ENCODE data around the gene KRT78.
A peak's percentile ranks its signal among the peaks of the same experiment; 100 is the strongest.
"Not testable (repeated sequence)": the region's sequence is repeated elsewhere in the genome, so short reads cannot be mapped to it uniquely, and the experiment has no call there.

The KRT78 gene

DNA sequence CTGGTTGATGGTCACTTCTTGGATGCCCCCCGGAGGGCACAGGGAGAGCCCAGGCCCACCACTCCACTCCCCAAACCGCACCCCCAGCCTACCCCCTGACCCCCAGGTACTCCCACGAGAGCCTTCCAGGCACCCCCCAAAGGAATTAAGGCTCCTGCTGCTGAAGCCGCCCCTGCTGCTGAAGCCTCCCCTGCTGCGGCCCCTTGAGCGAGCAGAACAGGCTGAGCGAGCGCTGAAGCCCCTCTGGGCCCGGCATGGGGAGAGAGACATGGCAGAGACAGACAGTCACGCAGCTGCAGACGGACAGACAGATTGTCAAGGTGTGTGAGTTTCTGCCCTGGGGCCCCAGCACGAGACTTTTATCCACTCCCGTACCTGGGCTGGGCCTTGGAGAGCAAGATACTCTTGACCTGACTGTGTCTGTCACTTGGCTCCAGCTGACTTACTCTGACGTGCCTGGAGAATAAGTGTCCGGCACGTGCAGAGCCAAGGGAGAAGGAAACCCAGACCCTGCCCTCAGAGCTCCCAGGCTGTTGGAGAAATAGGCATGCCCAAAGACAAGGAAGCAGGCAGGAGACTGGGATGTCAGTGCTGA, at the start of gene KRT78:
Gene KRT78, minus strand, starts transcription at position 334 of the 595 bp plus-strand sequence. Its CDS starts 64 bp downstream, at position 270.
- DNase-seq (ENCODE audit: low read depth in 2 of 2) = no peak

GRCh38 chr12:52896190-52897100, 47.7 kb upstream of the KRT78 start:
- no peak for DNase-seq (ENCODE audit: low read depth in 2 of 2)

DNA sequence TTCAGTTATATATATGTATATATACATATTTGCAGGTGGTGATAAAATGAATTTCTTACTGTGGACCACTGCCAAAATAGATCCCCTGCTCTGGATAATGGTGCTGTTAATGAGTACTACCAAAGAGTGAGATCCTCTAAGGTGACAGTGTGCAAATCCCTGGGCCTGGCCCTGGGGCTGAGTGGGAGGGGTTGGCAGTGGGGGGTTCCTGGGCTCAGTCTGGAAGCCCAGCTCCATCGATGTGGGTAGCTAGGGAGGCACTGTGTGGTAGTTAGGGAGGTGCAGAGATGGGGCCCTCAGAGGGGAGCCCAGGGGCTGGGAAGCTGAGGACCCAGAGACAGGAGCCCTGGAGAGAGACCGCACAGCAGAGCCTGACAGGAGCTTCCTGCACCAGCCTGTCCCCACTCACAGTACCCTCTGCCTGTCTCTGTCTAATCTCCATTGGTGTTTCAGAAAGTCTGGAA, 47.0 kb upstream of the KRT78 start:
- no peak for DNase-seq (ENCODE audit: low read depth in 2 of 2)

DNA sequence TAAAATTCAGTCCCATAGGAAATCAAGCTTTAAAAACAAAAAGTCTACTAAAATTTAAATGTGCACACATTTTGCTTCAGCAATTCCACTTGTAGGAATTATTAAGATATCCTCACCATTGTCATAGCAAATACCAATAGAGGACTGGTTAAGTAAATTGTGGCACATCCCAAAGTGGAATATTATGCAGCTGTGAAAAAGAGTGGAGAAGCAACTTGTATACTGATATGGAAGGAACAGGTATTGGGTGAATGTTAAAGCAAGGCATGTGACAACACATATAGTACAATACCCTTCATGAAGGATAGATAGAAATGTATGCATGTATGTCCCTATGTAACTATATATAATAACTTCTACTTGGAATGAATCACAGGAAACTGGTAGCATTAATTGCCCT, 44.2 kb upstream of the KRT78 start:
- DNase-seq (ENCODE audit: low read depth in 2 of 2) = no peak

- no peak for DNase-seq (ENCODE audit: low read depth in 2 of 2)
These were observed 43.5 kb upstream of the KRT78 start for GRCh38 chr12:52892207-52892852.

GRCh38 chr12:52891044-52891443, 42.2 kb upstream of the KRT78 start:
- no peak for DNase-seq (ENCODE audit: low read depth in 2 of 2)

DNA sequence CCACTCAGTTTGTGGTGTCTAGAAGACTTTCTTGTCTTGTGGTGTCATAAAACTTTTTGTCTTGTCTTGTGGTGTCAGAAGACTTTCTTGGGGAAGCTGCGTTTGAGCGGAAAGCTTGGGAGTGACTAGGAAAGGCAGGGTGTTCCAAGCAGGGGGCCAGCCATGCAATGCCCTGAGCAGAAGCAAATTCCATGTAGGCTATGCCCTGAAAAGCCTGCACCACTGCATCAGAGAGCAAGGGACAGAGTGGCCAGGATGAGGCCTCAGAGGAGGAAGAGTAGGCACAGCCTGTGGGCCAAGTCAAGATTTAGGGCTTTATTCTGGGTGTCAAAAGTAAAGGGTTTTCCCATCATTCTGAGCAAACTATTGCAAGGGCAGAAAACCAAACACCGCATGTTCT, 41.6 kb upstream of the KRT78 start:
- no peak for DNase-seq (ENCODE audit: low read depth in 2 of 2)

GRCh38 chr12:52884526-52885293, 35.9 kb upstream of the KRT78 start:
- peak; percentile 40 to 60 for DNase-seq (ENCODE audit: low read depth in 2 of 2)

DNA sequence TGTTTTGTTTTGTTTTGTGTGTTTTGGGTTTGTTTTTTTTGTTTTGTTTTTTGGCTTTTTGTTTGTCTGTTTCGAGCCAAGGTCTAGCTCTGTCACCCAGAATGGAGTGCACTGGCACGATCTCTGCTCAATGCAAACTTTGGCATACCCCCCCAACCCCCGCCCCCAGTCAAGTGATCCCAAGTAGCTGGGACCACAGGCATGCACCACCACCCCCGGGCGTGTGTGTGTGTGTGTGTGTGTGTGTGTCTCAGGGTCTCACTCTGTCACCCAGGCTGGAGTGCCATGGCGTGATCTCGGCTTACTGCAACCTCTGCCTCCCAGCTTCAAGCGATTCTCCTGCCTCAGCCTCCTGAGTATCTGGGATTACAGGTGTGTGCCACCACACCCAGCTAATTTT, 31.7 kb upstream of the KRT78 start:
- not testable (repeated sequence) for DNase-seq (ENCODE audit: low read depth in 2 of 2)

GRCh38 chr12:52879394-52880351, 30.9 kb upstream of the KRT78 start:
- peak; percentile 26 to 30 for DNase-seq (ENCODE audit: low read depth in 2 of 2)

DNA sequence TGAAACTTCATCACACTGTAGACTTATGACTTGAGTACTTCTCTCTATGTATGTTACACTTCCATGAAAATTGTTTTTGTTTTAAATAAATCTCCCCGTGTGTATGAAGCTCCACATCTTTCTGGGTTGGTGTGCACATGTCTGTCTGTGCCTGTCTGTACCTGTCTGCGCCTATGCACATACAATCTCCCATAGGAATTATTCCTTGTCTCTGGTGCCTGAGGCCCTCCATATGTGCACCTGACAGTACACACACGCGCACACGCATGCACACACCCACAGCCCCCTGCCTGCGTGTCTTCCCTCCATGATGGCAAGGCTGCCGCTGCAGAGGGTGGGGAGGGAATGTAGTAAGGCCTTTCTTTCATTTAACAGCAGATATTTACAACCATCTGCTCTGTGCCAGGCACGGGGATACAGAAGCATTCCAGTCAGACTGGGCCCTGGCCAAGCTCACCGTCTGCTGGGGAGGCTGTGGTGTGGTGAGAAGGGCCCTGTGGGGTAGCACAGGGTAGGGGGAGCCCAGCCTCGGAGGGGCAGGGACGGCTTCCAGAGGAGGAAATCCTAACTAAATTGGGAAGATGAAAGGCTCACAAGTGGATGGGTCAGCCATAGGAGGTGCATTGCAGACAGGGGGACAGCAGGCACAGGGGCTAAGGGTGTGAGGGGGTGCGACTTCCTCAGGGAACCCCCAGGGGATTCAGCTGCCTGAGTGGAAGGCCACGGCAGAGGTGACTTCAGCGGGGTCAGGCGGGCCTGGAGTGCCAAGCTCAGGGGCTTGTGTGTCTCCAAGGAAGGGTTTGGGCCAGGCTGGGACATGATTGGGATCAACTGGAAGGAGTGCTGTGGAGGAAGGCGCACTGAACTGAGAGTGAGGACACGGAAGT, 30.0 kb upstream of the KRT78 start:
- no peak for DNase-seq (ENCODE audit: low read depth in 2 of 2)

DNA sequence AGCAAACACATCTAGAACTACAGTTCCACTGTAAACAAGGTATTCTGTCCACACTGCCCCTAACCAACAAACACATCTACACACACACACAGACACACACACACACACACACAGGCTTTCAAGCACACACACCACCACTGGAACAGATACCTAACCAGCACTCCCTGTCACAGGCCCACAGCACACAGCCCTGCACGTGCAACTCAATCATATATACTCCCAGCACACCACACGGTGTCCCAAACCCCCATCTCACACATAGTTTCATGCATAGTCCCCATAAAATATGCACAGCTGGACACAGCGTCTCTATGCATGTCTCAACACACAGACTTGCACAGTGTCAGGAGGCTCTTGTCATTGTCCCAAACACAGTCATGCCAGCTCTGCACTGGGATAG, 28.4 kb upstream of the KRT78 start:
- DNase-seq (ENCODE audit: low read depth in 2 of 2) = no peak

DNA sequence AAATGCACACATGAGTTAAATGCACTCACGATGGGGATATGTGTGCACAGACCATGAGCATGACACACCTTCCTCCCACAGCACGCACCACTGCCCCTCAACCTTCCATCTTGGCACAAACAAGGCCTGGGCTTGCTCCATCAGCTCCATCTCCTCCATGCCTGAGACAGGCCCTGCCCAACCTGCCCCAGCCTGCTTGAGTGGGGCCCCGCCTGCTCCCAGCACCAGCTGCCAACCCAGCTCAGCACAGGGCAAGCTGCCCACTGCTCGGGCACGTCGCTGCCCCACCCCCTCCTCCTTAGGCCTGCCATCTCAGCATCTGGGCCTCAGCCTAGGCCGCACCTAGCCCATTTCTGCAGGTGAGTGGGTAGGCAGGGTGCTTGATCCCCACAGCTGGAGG, 27.6 kb upstream of the KRT78 start:
- DNase-seq (ENCODE audit: low read depth in 2 of 2) = no peak

DNA sequence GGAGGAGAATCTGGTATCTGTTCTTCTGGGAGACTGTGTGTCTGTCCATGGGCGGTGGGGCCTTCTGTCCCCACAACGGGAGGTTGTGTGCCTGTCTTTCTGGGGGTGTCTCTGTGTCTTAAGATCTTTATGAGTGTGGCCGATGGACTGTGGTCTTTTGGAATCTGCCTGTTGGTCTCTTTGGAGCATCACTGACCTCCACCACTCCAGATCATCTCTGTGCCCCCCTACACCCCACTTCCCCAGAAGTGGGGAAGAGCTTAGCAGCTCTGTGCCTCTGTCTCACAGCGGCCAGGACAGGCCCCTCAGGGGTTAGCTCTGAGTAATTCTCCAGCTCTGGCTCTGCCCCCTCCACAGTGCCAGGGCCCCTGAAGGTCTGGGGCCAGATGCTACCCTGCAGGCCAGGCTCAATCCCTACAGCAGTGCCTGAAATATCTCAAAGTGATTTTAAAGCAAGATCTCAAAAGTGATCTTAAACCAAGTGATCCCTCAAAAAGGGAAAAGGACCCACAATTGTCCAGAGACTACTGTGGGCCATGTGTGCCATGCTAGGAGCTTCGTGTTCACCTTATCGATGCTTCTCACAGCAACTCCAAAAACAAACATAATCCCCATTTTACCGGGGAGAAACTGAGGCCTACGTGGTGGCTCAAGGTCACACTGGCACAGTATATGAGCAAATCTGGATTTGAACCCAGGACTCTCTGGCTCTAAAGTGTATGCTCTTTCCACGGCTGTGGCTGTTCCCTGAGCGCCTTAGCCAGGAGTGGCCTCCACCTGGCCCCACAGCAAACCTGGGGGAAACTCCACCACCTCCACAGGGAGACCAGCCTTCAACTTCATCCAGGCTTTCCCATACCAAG, 26.0 kb upstream of the KRT78 start:
- no peak for DNase-seq (ENCODE audit: low read depth in 2 of 2)

DNA sequence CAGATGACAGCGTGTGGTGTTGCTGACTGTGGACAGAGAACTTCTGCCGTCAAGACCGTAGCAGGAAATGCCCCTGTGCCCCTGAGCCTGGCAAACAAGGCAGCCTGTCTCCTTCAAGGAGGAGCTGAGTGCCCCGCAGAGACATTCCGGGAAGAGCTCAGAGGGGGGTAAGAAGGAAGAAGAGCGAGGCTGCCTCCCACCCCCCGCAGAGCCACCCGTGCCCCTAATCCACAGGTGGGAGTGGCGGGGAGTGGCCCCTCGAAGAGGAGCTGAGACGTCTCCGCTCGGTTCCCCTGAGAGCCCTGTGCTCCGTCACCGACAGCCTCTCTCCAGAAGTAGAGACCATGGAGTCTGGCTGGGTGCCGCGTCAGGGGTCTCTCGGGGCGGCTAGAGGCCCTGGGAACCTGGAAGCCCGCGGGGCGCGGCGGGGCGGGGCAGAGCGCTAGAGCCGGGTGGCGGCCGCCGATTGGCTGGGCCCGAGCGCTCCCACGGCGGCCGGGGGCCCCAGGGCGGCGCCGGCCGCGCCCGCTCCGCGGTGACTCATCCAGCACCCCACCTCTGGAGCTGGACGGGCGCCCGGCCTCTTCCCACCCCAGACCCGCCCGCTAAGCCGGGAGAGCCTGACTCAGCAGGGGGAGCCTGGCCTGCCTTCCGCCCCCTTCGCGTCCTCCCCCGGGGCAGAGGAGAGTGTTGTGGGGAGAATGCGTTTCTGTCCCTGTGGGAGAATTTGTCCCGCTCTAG, 25.2 kb upstream of the KRT78 start:
- DNase-seq (ENCODE audit: low read depth in 2 of 2) = peak; percentile 19 to 28

GRCh38 chr12:52873513-52873831, 24.7 kb upstream of the KRT78 start:
- DNase-seq (ENCODE audit: low read depth in 2 of 2) = no peak

- DNase-seq (ENCODE audit: low read depth in 2 of 2) = no peak
These were observed 24.0 kb upstream of the KRT78 start for GRCh38 chr12:52872644-52873389.

Measured in stimulated activated CD8-positive, alpha-beta memory T cell treated with anti-CD3 and anti-CD28 coated beads, Interleukin-15, amount 100 ng/mL, for 4 hours (primary cell).